HFFc6 (cell line): Measurements from ENCODE around the gene MTRR. TPM values are rescaled to one million over a fixed set of nuclear protein-coding genes. Genes with fewer than 3 reads are reported as not detected.

Source experiments
- DNase-seq: peaks from one replicate; pipeline ENCODE4 v3.0.0-alpha.2; 2018
- H3K27ac Mint-ChIP-seq: 2 replicates; pipeline ENCODE4 v1.8.0; 2020; ENCODE audit warnings: mild to moderate bottlenecking, mixed read lengths
- H3K27me3 Mint-ChIP-seq: 2 replicates; pipeline ENCODE4 v1.8.0; 2021; ENCODE audit warnings: mild to moderate bottlenecking, moderate library complexity, mixed read lengths; ENCODE audit not compliant: insufficient read depth
- H3K36me3 Mint-ChIP-seq: 2 replicates; pipeline ENCODE4 v1.8.0; 2021; ENCODE audit warnings: low read depth, mixed read lengths
- H3K4me1 Mint-ChIP-seq: 2 replicates; pipeline ENCODE4 v1.8.0; 2020; ENCODE audit warnings: low read depth, mixed read lengths
- H3K4me3 Mint-ChIP-seq: 2 replicates; pipeline ENCODE4 v1.8.0; 2020; ENCODE audit warnings: mild to moderate bottlenecking, moderate library complexity, mixed read lengths
- H3K9me3 Mint-ChIP-seq: 2 replicates; pipeline ENCODE4 v1.8.0; 2020; ENCODE audit warnings: mild to moderate bottlenecking, mixed read lengths
- total RNA-seq, 6 experiments: library from RNA; stranded (reverse); fragmentation: NEBNext Ultra II Directional; extraction: Animal tissue kit (Norgen Biotek cat#: 25700); gene quantifications; 2 replicates in 1 of 6; 3 replicates in 5 of 6; pipeline ENCODE4 v1.2.3, GENCODE V29; 2021
- TF ChIP-seq, protein P1 (sequence below): fragments of 200-600 bp; sonication (generic); IDR thresholded peaks from 2 replicates; pipeline ENCODE4 v1.5.0; 2021; ENCODE audit warnings: antibody characterized with exemption, mild to moderate bottlenecking

The MTRR gene
- total RNA-seq, 6 experiments from 2014 or later: 33.8 to 44.1 (median 37.0) TPM

- DNase-seq: peak; percentile 61
- peak overlapping the region; percentile 5; the same call in 1 of the 2 replicates for H3K4me3 Mint-ChIP-seq
- no peaks in the 10 kb centered on the region for H3K36me3 Mint-ChIP-seq
- peak overlapping the region; percentile 99 for H3K27ac Mint-ChIP-seq
- no peaks in the 10 kb centered on the region for H3K9me3 Mint-ChIP-seq
- H3K27me3 Mint-ChIP-seq: peaks cover 3% of the 10 kb centered on the region
- peaks cover 27% of the 10 kb centered on the region for H3K4me1 Mint-ChIP-seq
- TF ChIP-seq, protein P1, sequence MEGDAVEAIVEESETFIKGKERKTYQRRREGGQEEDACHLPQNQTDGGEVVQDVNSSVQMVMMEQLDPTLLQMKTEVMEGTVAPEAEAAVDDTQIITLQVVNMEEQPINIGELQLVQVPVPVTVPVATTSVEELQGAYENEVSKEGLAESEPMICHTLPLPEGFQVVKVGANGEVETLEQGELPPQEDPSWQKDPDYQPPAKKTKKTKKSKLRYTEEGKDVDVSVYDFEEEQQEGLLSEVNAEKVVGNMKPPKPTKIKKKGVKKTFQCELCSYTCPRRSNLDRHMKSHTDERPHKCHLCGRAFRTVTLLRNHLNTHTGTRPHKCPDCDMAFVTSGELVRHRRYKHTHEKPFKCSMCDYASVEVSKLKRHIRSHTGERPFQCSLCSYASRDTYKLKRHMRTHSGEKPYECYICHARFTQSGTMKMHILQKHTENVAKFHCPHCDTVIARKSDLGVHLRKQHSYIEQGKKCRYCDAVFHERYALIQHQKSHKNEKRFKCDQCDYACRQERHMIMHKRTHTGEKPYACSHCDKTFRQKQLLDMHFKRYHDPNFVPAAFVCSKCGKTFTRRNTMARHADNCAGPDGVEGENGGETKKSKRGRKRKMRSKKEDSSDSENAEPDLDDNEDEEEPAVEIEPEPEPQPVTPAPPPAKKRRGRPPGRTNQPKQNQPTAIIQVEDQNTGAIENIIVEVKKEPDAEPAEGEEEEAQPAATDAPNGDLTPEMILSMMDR: peak; percentile 86
Observed at GRCh38 chr5:7927466-7928375, 58.8 kb downstream of the MTRR start.

- DNase-seq: no peak
- no peaks in the 10 kb centered on the region for H3K9me3 Mint-ChIP-seq
- H3K4me3 Mint-ChIP-seq: no peak overlapping the region
- no peaks in the 10 kb centered on the region for H3K36me3 Mint-ChIP-seq
- H3K4me1 Mint-ChIP-seq: peaks cover 27% of the 10 kb centered on the region
- TF ChIP-seq, protein P1: no peak
- H3K27me3 Mint-ChIP-seq: peaks cover 4% of the 10 kb centered on the region
- no peak overlapping the region for H3K27ac Mint-ChIP-seq
Observed at GRCh38 chr5:7930011-7930410, 61.1 kb downstream of the MTRR start.

GRCh38 chr5:7941692-7942091 lies 72.7 kb downstream of the MTRR start:
- Mint-ChIP-seq H3K4me1 (no peaks in the 10 kb centered on the region), H3K4me3 (no peak overlapping the region), H3K9me3 (no peaks in the 10 kb centered on the region), H3K27ac (no peak overlapping the region), H3K36me3 (no peaks in the 10 kb centered on the region), H3K27me3 (peaks cover 12% of the 10 kb centered on the region)
- TF ChIP-seq, protein P1: no peak
- no peak for DNase-seq

DNA sequence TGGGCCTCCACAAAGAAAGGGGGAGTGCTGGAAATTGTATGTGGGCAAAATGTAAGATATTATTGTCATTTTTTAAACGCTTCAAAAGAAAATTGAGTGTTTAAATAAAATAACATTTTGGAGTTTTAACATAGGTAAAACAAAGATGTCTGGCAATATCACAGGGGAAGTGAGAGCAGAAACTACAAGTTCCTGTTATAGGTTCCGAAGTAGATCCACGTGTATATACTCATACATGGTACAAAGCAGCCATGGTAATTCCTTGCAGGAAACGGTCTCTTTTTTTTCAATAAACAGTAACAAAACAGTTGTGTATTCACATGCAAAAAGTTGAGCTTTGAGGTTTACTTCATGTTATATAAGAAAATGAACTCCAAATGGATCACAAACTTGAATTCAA lies 78.4 kb downstream of the MTRR start:
- Mint-ChIP-seq H3K27ac (no peak overlapping the region), H3K27me3 (peaks cover 5% of the 10 kb centered on the region; the same call in 1 of the 2 replicates), H3K9me3 (no peaks in the 10 kb centered on the region), H3K4me1 (no peaks in the 10 kb centered on the region), H3K36me3 (no peaks in the 10 kb centered on the region), H3K4me3 (no peak overlapping the region)
- DNase-seq: no peak
- TF ChIP-seq, protein P1: no peak

Other genes with a start within 250 kb of the MTRR start
- not detected for gene CFAP90, start 18.0 kb upstream of the MTRR start, total RNA-seq
- gene FASTKD3, start 117 bp upstream of the MTRR start, total RNA-seq: 1 to 10 TPM; 6.6 to 8.5 (median 7.9) TPM